GM12801 (cell line): Measurements from ENCODE around the gene COL4A6.

Source experiments
- TF ChIP-seq, protein P1 (sequence below): IDR thresholded peaks from one replicate; pipeline ENCODE4 v1.5.1; 2011; ENCODE audit warnings: control low read depth; ENCODE audit not compliant: insufficient read length; ENCODE audit errors: extremely low read depth

The COL4A6 gene

DNA sequence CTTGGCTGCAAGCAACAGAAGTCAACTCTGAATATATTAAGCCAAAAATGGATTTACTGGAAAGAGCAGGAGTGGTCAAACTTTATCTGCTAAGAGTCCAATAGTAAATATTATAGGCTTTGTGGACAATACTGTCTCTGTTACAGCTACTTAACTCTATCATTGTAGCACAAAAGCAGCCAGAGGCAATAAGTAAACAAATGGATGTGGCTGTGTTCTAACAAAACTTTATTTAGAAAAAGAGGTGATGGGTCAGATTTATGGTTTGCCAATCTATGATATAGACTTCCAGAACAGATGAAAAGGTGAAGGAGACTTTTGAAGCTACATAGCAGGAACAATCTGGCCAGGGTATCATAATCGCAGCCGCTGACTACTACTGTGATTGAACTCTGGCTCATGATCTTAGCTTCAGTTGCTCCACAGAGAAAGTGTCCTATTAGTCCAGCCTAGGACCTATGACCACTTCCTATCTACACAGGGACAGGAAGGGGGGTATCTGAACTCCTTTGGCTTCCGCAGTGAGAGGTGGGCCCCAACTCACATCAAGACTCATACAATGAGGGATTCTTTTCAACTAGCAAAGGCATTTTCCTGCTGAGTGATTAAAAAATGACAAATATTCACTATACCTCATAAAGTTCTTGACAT lies 191.8 kb downstream of the COL4A6 start:
- TF ChIP-seq, protein P1, sequence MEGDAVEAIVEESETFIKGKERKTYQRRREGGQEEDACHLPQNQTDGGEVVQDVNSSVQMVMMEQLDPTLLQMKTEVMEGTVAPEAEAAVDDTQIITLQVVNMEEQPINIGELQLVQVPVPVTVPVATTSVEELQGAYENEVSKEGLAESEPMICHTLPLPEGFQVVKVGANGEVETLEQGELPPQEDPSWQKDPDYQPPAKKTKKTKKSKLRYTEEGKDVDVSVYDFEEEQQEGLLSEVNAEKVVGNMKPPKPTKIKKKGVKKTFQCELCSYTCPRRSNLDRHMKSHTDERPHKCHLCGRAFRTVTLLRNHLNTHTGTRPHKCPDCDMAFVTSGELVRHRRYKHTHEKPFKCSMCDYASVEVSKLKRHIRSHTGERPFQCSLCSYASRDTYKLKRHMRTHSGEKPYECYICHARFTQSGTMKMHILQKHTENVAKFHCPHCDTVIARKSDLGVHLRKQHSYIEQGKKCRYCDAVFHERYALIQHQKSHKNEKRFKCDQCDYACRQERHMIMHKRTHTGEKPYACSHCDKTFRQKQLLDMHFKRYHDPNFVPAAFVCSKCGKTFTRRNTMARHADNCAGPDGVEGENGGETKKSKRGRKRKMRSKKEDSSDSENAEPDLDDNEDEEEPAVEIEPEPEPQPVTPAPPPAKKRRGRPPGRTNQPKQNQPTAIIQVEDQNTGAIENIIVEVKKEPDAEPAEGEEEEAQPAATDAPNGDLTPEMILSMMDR: no peak

- TF ChIP-seq, protein P1: no peak
These were observed 192.8 kb downstream of the COL4A6 start for GRCh38 chrX:108245462-108245861.

- TF ChIP-seq, protein P1: no peak
These were observed 202.2 kb downstream of the COL4A6 start for GRCh38 chrX:108235986-108236385.

GRCh38 chrX:108230574-108230973 lies 207.6 kb downstream of the COL4A6 start:
- TF ChIP-seq, protein P1: no peak

- TF ChIP-seq, protein P1: no peak
These were observed 213.2 kb downstream of the COL4A6 start for GRCh38 chrX:108224727-108225621.

GRCh38 chrX:108224218-108224617 lies 214.0 kb downstream of the COL4A6 start:
- TF ChIP-seq, protein P1: no peak

GRCh38 chrX:108223585-108223984 lies 214.6 kb downstream of the COL4A6 start:
- TF ChIP-seq, protein P1: no peak
